NCI-H2196 treated with DMSO at 0.1 percent for 48 hours (cell line): Measurements from ENCODE around the gene LRRC28.
"Not testable (repeated sequence)": the region's sequence is repeated elsewhere in the genome, so short reads cannot be mapped to it uniquely, and the experiment has no call there.

Experiments used
- DNase-seq: peaks from one replicate; lab custom pipeline; 2025; ENCODE audit not compliant: unreplicated experiment; lab: John Stamatoyannopoulos, UW

Gene LRRC28

GRCh38 chr15:99250857-99251841, at the start of gene LRRC28:
TSS of gene LRRC28 (plus strand) at chr15:99251481. CDS start at chr15:99255958, 4,477 bp downstream.
- peak; percentile 88 for DNase-seq

DNA sequence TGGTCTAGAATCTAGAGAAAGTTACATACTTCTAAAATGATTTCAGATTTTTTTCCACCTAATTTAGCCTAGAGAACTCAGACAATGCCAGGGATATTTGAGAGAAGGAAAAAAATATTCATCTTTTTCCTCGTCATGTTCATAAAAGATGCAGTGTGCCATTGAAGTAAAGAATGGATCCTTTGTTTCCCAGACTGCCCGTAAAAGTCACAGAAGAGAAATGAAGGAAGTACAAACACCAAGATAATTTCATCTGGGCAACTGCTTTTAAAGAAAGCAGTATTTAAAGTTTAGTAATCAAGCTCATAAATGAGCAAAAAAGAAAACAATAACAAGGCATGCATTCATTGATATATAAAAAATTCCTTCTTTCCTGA, 49.1 kb upstream of the LRRC28 start:
- no peak for DNase-seq

- no peak for DNase-seq
These were observed 43.6 kb upstream of the LRRC28 start for GRCh38 chr15:99207672-99208071.

DNA sequence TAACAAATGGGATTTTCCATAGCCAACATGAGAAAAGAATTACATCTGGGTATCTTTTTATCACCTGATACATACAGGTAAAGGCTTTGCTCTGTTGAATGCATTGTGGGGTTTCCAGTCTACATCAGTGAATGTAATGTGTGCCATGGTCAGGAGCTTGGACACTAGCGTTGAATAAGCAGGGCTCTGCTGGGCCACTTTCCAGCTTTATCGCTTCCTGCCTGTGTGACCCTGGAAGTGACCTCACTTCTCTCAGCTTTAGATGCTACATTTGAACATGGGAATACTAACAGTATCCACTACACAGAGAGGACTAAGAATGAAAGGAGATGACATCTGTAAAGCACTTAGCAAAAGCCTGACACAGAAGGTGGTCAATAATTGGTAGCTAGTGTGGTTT, 42.0 kb upstream of the LRRC28 start:
- DNase-seq: no peak

GRCh38 chr15:99210334-99210733, 40.9 kb upstream of the LRRC28 start:
- no peak for DNase-seq

GRCh38 chr15:99211926-99212325, 39.4 kb upstream of the LRRC28 start:
- DNase-seq: no peak

DNA sequence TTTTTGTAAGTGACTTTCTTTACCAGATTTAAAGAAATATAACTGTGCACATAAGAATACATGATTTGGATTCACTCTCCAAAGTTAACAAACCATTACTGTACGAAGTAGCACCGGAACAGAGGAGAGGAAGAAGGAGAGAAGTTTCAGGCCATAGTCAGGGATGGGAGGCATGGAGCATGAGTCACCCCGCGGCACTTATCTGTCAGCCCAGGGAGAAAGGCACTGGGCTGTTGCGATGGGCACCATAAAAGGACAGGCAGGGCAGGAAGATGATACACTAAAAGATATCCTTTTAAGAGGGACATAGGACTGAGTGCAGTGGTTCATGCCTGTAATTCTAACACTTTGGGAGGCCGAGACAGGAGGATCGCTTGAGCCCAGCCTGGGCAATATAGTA, 38.9 kb upstream of the LRRC28 start:
- DNase-seq: no peak

DNA sequence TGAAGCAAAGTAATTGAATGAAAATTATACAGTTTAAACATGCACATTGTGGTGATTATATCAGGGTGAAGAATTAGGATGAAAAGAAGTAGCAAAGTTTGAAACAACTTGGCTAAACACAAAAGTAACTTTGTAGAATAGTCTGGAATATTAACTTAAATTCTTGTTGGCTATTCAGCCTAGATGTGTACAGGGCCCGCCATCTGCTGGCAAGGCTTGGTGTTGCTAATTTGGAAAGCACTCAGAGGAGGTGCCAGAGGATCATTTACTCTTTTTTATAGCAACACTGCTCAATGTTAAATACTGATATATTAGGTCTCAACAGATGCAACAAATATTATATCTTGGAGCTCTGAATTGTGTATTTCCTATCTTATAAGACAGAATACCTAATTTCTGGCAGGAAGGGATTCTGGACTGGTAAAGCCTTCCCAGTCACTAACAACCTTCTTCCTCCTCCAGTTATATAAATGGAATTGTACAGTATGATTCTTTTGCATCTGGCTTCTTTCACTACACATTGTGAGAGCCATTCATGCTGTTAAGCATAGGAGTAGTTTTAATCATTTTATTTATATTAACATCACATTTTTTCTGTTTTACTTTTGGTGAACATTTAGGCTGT, 38.0 kb upstream of the LRRC28 start:
- peak; percentile 1 for DNase-seq

- DNase-seq: no peak
These were observed 26.7 kb upstream of the LRRC28 start for GRCh38 chr15:99224372-99225214.

- DNase-seq: no peak
These were observed 24.5 kb upstream of the LRRC28 start for GRCh38 chr15:99226802-99227201.

DNA sequence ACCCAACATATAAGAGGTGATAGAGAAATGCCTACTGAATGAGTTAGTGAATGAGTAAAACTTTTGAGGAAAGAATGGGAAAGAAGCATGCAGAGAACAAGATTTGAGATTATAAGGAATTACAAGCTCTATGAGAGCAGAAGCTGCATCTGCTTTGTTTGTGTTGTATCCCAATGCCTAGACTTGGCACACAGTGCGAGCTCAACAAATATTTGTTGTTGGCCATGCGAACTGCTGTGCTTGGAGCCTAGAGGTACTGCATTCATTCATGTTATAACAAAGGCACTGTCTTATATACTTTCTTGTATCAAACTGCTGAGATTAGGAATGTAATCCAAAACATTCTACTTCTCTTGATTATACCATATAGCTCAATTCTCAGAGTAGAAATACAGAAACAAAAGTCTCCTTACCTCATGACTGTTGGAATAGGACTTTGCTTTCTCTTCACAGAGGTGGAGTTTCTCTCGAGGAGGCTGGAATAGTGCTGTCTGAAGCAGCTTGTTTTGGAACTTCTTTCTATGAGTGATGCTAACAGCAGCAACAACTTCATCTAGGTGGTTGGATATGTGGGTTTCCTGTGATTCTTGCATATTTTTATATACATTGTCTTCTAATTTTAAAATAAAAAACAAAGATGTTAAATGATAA, 23.0 kb upstream of the LRRC28 start:
- DNase-seq: no peak

DNA sequence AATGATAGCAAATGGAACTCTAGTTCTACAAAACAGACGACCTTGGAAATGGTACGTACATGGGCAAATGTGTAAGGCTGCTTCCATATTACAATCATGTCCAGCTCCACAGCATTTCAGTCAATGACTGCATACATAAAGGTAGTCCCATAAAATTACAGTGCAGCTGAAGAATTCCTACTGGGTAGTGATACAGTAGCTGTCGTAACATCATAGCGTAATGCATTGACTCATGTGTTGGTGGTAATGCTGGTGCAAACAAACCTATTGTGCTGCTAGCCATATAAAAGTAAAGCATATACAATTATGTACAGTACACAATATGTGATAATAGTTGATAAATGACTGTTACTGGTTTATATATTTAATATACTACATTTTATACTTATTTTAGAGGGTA, 20.4 kb upstream of the LRRC28 start:
- DNase-seq: no peak

DNA sequence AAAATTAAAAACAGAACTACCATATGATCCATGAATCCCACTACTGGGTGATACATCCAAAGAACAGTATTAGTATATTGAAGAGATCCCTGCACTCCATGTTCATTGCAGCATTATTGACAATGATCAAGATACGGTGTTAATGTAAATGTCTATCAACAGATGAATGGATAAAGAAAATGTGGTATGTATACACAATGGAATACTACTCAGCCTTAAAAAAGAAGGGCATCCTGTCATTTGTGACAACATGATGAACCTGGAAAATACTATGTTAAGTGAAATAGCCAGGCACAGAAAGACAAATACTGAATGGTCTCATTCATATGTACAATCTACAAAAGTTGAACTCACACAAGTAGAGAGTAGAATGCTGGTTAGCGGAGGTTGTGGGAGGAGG, 18.5 kb upstream of the LRRC28 start:
- no peak for DNase-seq

- not testable (repeated sequence) for DNase-seq
These were observed 17.1 kb upstream of the LRRC28 start for GRCh38 chr15:99234160-99234559.

GRCh38 chr15:99238849-99239248, 12.4 kb upstream of the LRRC28 start:
- DNase-seq: no peak

GRCh38 chr15:99239545-99240198, 11.6 kb upstream of the LRRC28 start:
- no peak for DNase-seq

DNA sequence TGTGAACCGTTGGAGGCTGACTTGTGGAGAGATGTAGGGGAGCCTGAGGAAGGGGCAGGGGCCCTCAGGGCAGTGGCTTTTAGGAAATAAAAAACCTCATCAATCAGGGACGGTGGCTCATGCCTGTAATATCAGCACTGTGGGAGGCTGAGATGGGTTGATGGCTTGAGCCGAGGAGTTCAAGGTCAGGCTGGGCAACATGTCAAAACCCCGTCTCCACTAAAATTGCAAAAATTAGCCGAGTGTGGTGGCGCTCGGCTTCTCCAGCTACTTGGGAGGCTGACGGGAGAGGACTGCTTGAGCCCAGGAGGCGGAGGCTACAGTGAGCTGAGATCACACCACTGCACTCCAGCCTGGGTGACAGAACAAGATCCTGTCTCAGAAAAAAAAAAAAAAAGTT, 9.5 kb upstream of the LRRC28 start:
- no peak for DNase-seq

DNA sequence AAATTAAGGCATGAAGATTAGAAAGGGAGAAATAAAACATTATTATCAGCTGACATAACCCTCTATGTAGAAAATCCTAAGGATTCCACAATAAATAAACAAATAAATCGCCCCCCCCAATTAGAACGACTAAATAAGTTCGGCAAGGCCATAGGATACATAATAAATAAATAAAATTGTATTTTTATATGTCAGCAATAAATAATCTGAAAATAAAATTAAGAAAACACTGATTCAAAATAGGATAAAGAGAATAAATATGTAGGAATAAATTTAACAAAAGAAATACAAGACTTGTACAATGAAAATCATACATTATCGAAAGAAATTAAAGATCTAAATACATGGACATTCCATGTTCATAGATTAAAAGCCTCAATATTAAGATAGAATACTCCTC, 7.0 kb upstream of the LRRC28 start:
- DNase-seq: no peak

DNA sequence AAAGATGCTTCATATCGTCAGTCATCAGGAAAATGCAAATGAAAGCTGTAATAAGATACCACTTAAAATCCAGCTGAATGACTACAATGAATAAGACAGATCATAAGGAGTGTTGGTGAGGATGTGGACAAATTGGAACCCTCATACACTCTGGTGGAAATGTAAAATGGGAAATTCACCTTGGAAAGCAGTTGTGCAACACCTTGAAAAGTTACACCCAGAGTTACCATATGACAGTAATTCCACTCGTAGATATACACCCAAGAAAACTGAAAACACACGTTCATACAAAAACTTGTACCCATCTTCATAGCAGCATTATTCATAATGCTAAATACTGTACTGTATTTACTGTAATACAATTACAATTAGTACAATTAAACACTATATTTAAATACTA, 4.2 kb upstream of the LRRC28 start:
- no peak for DNase-seq

- DNase-seq: no peak
These were observed 3.1 kb upstream of the LRRC28 start for GRCh38 chr15:99248000-99248715.
